ENCODE data around the gene SDC4.

SDC4 gene

GRCh38 chr20:45341939-45342854 is 6.0 kb downstream of the SDC4 start (continued):
- TF ChIP-seq INSM2 (tag by site-specific recombination; IDR thresholded peaks at IDR 0.05) (no peak), ZNF18 (tag by site-specific recombination; IDR thresholded peaks at IDR 0.05) (no peak), BCL11A (tag by site-specific recombination; IDR thresholded peaks at IDR 0.05; ENCODE audit: low read depth) (0 out of 2 replicates have a peak, but pooled peaks have one; percentile 13), ZBTB1 (tag by site-specific recombination; IDR thresholded peaks at IDR 0.05) (no peak), MZF1 (tag by site-specific recombination; IDR thresholded peaks at IDR 0.05; ENCODE audit: borderline replicate concordance) (no peak), BCL11B (tag by site-specific recombination; IDR thresholded peaks at IDR 0.05; ENCODE audit: low read depth) (no peak), ZBTB20 (tag by site-specific recombination; IDR thresholded peaks at IDR 0.05) (no peak; the same call in 1 of the 2 replicates), ZNF701 (tag by site-specific recombination; IDR thresholded peaks at IDR 0.05) (no peak), ZNF626 (tag by site-specific recombination; IDR thresholded peaks at IDR 0.05) (no peak), ZNF660 (tag by site-specific recombination; IDR thresholded peaks at IDR 0.05) (no peak), PRDM10 (tag by site-specific recombination; IDR thresholded peaks at IDR 0.05) (peak; percentile 93), ZNF664 (tag by site-specific recombination; IDR thresholded peaks at IDR 0.05) (no peak), ZNF571 (tag by site-specific recombination; IDR thresholded peaks at IDR 0.05) (no peak), ZNF704 (tag by site-specific recombination; IDR thresholded peaks at IDR 0.05) (no peak), ZSCAN30 (tag by site-specific recombination; IDR thresholded peaks at IDR 0.05) (0 out of 2 replicates have a peak, but pooled peaks have one; percentile 29), ZNF157 (tag by site-specific recombination; IDR thresholded peaks at IDR 0.05) (no peak), MEIS1 (CRISPR knock-in tag; IDR thresholded peaks at IDR 0.05; ENCODE audit: borderline replicate concordance) (no peak), ZNF707 (tag by site-specific recombination; IDR thresholded peaks at IDR 0.05) (no peak), REST (tag by site-specific recombination; IDR thresholded peaks at IDR 0.05) (no peak), ZNF202 (tag by site-specific recombination; IDR thresholded peaks at IDR 0.05; ENCODE audit: borderline replicate concordance) (no peak), ZNF843 (tag by site-specific recombination; IDR thresholded peaks at IDR 0.05) (no peak), TRIM28 (IDR thresholded peaks at IDR 0.05; ENCODE audit: borderline replicate concordance, low read length) (no peak), ZIC2 (tag by site-specific recombination; IDR thresholded peaks at IDR 0.05) (peak; percentile 97), ZNF610 (tag by site-specific recombination; IDR thresholded peaks at IDR 0.05; ENCODE audit: borderline replicate concordance) (no peak), CTCF (tag by site-specific recombination; IDR thresholded peaks at IDR 0.05) (no peak), KLF8 (tag by site-specific recombination; IDR thresholded peaks at IDR 0.05) (no peak)

Data from HEK293 (cell line).